Esophagus squamous epithelium (tissue), 5 donors: ENCODE data around the gene DDR2. TPM values are rescaled to one million over a fixed set of nuclear protein-coding genes. Genes with fewer than 3 reads are reported as not detected.

ENCODE experiments used
- DNase-seq: peaks from one replicate; lab custom pipeline; 2025; lab: John Stamatoyannopoulos, UW
- H3K27ac ChIP-seq, 4 donors: fragments of 200-600 bp; sonication (generic); one replicate each; pipeline ENCODE4 v1.5.1; 2016 to 2019; ENCODE audit warnings: mild to moderate bottlenecking in 1 of 4
- H3K27me3 ChIP-seq, 4 donors: fragments of 200-600 bp; sonication (generic); 1 replicate in 3 of 4; 2 replicates in 1 of 4; pipeline versions ENCODE4 v1.5.1 to v1.6.0; 2017 to 2021; ENCODE audit warnings: antibody characterized with exemption in 1 of 4
- H3K36me3 ChIP-seq, 3 donors: fragments of 200-600 bp; sonication (generic); one replicate each; pipeline ENCODE4 v1.5.1; 2016 to 2019
- H3K4me1 ChIP-seq, 3 donors: fragments of 200-600 bp; sonication (generic); one replicate each; pipeline ENCODE4 v1.5.1; 2017 to 2019
- H3K4me3 ChIP-seq, 4 donors: fragments of 200-600 bp; sonication (generic); 1 replicate in 3 of 4; 2 replicates in 1 of 4; pipeline ENCODE4 v1.5.1; 2016 to 2019; ENCODE audit warnings: mild to moderate bottlenecking in 2 of 4, moderate library complexity in 1 of 4
- H3K9me3 ChIP-seq, 3 donors: fragments of 200-600 bp; sonication (generic); one replicate each; pipeline ENCODE4 v1.5.1; 2016 to 2019
- POLR2A ChIP-seq, 4 donors: fragments of 450-650 bp; IDR thresholded peaks; one replicate each; pipeline ENCODE4 v1.6.1; 2017; ENCODE audit warnings: antibody characterized with exemption in 4 of 4, mild to moderate bottlenecking in 4 of 4, moderate library complexity in 3 of 4
- WGBS, 2 donors: methylation state at CpG; one replicate each; pipeline ENCODE4 v1.1.5; 2018; 5-methylcytosine and 5-hydroxymethylcytosine counted together
- intact Hi-C: fragments of 100-400 bp; cut with DNase I; formaldehyde crosslinking; loops from one replicate; pipeline ENCODE4 v1.15.0; 2022
- total RNA-seq, 4 donors: library from RNA; depleted of rRNA; stranded (reverse); fragments of >200 nt; gene quantifications; one replicate each; pipeline ENCODE4 v1.1.0, GENCODE V29; 2016
- TF ChIP-seq, protein P1 (sequence below), 6 experiments: fragments of 450-650 bp in 4 of 6; fragments of 200-600 bp in 2 of 6; sonication (generic) in 2 of 6; IDR thresholded peaks; one replicate each; pipeline ENCODE4 v1.5.1; 2016 to 2019; ENCODE audit warnings: antibody characterized with exemption in 6 of 6, mild to moderate bottlenecking in 4 of 6, moderate library complexity in 4 of 6
- donor health status: DM: yes; HTN: yes; CAD: no.

The DDR2 gene
- total RNA-seq, 4 donors from 2014 or later = 1.5 to 88.1 (median 15.9) TPM

DNA sequence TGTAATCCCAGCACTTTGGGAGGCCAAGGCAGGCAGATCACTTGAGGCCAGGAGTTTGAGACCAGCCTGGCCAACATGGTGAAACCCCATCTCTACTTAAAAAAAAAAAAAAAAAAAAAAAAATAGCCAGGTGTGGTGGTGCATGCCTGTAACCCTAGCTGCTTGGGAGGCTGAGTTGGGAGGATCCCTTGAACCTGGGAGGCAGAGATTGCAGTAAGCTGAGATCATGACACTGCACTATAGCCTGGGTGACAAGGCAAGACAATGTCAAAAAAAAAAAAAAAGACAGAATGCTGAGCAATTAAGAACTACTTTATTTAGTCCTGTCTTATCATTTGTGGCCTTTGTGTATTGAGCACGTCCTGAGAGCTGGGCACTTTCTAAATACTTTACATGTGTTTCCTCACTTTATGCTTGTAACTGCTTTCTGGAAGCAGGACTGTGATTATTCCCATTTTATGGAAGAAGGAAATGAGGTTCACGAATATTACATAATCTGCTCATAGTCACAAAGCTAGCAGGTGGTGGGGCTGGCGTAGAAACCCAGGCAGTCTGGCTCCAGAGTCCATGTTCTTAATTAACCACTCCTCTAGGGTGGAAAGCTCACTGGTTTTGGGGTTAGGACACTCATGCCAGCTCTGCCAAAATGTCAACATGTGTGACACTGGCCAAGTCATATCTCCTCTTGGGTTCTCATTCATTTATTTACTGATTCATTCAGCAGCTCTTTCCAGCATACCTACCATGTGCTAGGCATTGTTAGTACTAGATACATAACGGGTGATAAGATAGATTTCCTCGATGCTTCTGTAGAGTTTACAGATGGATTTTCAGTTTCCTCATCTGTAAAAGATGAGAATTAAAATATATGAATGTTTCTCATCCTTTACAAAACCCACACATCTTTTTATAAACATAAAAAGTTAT lies 57.7 kb downstream of the DDR2 start:
- peaks cover 21 to 71% (median 48%) of the 10 kb centered on the region in 3 donors for H3K4me1 ChIP-seq
- intact Hi-C loops = no loop called here
- TF ChIP-seq, protein P1, sequence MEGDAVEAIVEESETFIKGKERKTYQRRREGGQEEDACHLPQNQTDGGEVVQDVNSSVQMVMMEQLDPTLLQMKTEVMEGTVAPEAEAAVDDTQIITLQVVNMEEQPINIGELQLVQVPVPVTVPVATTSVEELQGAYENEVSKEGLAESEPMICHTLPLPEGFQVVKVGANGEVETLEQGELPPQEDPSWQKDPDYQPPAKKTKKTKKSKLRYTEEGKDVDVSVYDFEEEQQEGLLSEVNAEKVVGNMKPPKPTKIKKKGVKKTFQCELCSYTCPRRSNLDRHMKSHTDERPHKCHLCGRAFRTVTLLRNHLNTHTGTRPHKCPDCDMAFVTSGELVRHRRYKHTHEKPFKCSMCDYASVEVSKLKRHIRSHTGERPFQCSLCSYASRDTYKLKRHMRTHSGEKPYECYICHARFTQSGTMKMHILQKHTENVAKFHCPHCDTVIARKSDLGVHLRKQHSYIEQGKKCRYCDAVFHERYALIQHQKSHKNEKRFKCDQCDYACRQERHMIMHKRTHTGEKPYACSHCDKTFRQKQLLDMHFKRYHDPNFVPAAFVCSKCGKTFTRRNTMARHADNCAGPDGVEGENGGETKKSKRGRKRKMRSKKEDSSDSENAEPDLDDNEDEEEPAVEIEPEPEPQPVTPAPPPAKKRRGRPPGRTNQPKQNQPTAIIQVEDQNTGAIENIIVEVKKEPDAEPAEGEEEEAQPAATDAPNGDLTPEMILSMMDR (IDR thresholded peaks at IDR 0.05) = no peak
- no peak for DNase-seq
- H3K27ac ChIP-seq = peak overlapping the region; percentile 56 to 87 (median 76)
- 17 to 34% methylated on average over 5 of the region's 5 CpGs for WGBS, 2 donors
- no peak overlapping the region for H3K4me3 ChIP-seq
- H3K36me3 ChIP-seq = no peaks in the 10 kb centered on the region
- H3K9me3 ChIP-seq = no peaks in the 10 kb centered on the region
- H3K27me3 ChIP-seq = no peaks in the 10 kb centered on the region

DNA sequence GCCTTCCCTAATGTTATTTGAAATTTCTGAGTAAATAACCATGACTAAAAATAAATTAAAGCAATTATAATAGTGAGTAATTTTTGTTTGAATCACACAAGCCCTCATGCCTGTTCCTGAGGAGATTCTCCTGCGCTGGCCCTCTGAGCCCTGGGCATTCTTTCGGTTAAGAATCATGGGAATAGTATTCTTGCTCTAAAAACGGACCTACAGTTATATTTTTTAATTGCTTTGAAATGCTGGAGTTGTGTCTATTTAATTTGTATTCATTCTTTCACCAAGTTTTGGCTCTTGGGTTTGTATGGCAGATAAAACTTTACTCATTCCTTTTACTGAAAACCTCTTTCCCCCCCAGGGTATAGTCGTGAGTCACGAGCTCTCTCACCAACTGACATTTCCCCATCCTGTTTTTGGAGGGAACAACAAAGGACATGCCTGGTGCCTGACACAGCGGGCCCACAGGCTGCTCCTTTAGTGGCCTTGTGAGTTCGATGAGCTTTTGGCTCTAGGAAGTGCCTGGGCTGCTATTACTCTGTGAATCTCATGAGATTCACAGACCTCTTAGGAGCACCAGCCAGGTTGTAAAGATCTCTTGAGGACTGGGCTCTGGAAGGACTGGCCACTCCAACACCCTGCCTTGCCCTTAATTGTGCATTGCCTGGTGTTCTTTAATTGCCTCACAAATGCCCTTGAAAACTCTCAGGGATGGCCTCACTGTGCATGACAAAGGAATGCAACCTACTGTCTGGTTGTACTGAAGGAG lies 58.6 kb downstream of the DDR2 start:
- H3K27ac ChIP-seq = peak overlapping the region; percentile 56 to 87 (median 76)
- TF ChIP-seq POLR2A (IDR thresholded peaks at IDR 0.05) = no peak
- TF ChIP-seq, protein P1 (IDR thresholded peaks at IDR 0.05) = no peak
- H3K4me3 ChIP-seq = no peak overlapping the region
- DNase-seq = no peak
- intact Hi-C loops = no loop called here
- H3K27me3 ChIP-seq = no peaks in the 10 kb centered on the region
- H3K36me3 ChIP-seq = no peaks in the 10 kb centered on the region
- H3K9me3 ChIP-seq = no peaks in the 10 kb centered on the region
- peaks cover 21 to 71% (median 51%) of the 10 kb centered on the region in 3 donors for H3K4me1 ChIP-seq
- WGBS, 2 donors = 7 to 11% methylated on average over 5 to 7 of the region's 7 CpGs

DNA sequence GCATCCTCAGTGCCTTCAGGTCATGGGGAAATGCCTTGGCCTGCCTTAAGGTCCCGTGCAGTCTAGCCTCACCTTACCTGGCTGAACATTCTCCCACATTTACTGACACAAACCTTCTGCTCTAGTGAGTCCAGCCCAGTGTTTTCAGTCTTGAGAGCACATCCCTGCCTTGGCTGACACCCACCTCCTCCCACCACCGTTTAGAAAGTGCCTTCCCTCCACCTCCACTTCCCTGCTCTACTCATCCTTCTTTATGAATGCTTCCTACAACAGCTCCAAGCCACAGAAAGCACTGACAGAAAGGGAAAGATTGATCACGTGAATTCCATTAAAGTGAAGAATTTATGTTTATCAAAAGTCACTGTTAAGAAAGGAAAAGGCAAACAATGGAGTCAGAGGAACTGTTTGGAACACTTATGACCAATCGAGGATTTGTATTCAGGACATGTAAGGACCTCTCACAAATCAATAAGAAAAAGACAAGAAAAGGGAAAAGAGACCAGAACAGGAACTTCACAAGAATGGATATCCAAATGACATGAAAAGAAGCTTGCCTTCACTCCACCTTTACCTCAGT lies 59.8 kb downstream of the DDR2 start:
- H3K36me3 ChIP-seq = no peaks in the 10 kb centered on the region
- no peak for DNase-seq
- no peak overlapping the region for H3K4me3 ChIP-seq
- no peaks in the 10 kb centered on the region for H3K9me3 ChIP-seq
- peak overlapping the region in 3 of 4 donors; percentile 72 to 87 (median 79) for H3K27ac ChIP-seq
- no peaks in the 10 kb centered on the region for H3K27me3 ChIP-seq
- intact Hi-C loops = no loop called here
- TF ChIP-seq POLR2A (IDR thresholded peaks at IDR 0.05) = no peak
- TF ChIP-seq, protein P1 (IDR thresholded peaks at IDR 0.05) = no peak
- peaks cover 28 to 79% (median 63%) of the 10 kb centered on the region in 3 donors for H3K4me1 ChIP-seq
- WGBS, 2 donors = 32 to 41% methylated on average over 3 to 4 of the region's 4 CpGs

- 64 to 68% methylated on average over 4 of the region's 4 CpGs for WGBS, 2 donors
Observed at GRCh38 chr1:162694911-162695310, 62.6 kb downstream of the DDR2 start.

More at GRCh38 chr1:162694911-162695310, 62.6 kb downstream of the DDR2 start:
- DNase-seq = no peak
- Histone ChIP-seq H3K36me3 (no peaks in the 10 kb centered on the region), H3K4me3 (no peak overlapping the region), H3K27ac (peak overlapping the region in 3 of 4 donors; percentile 78 to 86 (median 82)), H3K27me3 (no peaks in the 10 kb centered on the region), H3K9me3 (no peaks in the 10 kb centered on the region), H3K4me1 (peaks cover 30 to 69% (median 46%) of the 10 kb centered on the region in 3 donors)
- TF ChIP-seq, protein P1 (IDR thresholded peaks at IDR 0.05) = no peak
- TF ChIP-seq POLR2A (IDR thresholded peaks at IDR 0.05) = no peak
- intact Hi-C loops = no loop called here
